GM12878 (cell line): ENCODE data around the gene STK32B. TPM values are rescaled to one million over a fixed set of nuclear protein-coding genes. Genes with fewer than 3 reads are reported as not detected.
"Not testable (repeated sequence)": the region's sequence is repeated elsewhere in the genome, so short reads cannot be mapped to it uniquely, and the experiment has no call there.

Source experiments
- ATAC-seq: fragments of 200-7000 bp; cut with Tn5 transposase; 3 replicates; pipeline ENCODE4 v1.9.1; 2020; ENCODE audit warnings: mild to moderate bottlenecking, moderate library complexity
- BruUV-seq: library from RNA; stranded (reverse); fragments of 400-500 nt; replicated peaks from 2 replicates; lab custom pipeline; 2021; lab: Mats Ljungman, UMichigan
- CTCF ChIA-PET: fragments of 300-600 bp; sonication (Branson Sonifier 250); formaldehyde crosslinking; extraction: SDS; loops from one replicate; lab custom pipeline; 2021; ENCODE audit warnings: inconsistent platforms; lab: Yijun Ruan, JAX
- POLR2A ChIA-PET: fragments of 350-600 bp; formaldehyde crosslinking; extraction: SDS; loops from one replicate; lab custom pipeline; 2021; ENCODE audit warnings: inconsistent platforms; lab: Charles Lee
- RAD21 ChIA-PET: fragments of 300-600 bp; sonication (Branson Sonifier 250); formaldehyde crosslinking; loops from one replicate; lab custom pipeline; 2023; ENCODE audit warnings: antibody characterized with exemption; ENCODE audit not compliant: unreplicated experiment; lab: Charles Lee
- SMC1A ChIA-PET: fragments of 300-600 bp; sonication (Branson Sonifier 250); formaldehyde crosslinking; loops from one replicate; lab custom pipeline; 2023; ENCODE audit not compliant: unreplicated experiment, uncharacterized antibody; lab: Charles Lee
- DNase-seq: peaks from one replicate; pipeline ENCODE4 v3.0.0-alpha.2; 2011; ENCODE audit warnings: low read depth, low spot score
- FAIRE-seq: peaks from 3 replicates; lab custom pipeline; 2011; peaks lifted over from hg19 to GRCh38; lab: Jason Lieb, UNC
- H2AFZ ChIP-seq: 2 replicates; pipeline ENCODE4 v1.6.0; 2011; ENCODE audit warnings: low read depth, low read length, control low read depth; ENCODE audit not compliant: control insufficient read depth
- H3K27ac ChIP-seq: 2 replicates; pipeline ENCODE4 v1.5.1; 2011; ENCODE audit warnings: control low read depth; ENCODE audit not compliant: control insufficient read depth, insufficient read depth
- H3K27me3 ChIP-seq, 2 experiments: replicated peaks in 1 of 2; 2 replicates each; pipeline versions ENCODE4 v1.6.0 to v1.6.1; 2011; ENCODE audit warnings: low read length in 1 of 2; ENCODE audit not compliant: control insufficient read depth in 2 of 2, insufficient read depth in 2 of 2
- H3K36me3 ChIP-seq, 2 experiments: 2 replicates each; pipeline ENCODE4 v1.5.1; 2011; ENCODE audit warnings: low read length in 1 of 2; ENCODE audit not compliant: control insufficient read depth in 2 of 2, insufficient read depth in 2 of 2
- H3K4me1 ChIP-seq: 2 replicates; pipeline ENCODE4 v1.6.1; 2011; ENCODE audit warnings: mild to moderate bottlenecking, low read length, moderate library complexity, mixed read lengths; ENCODE audit not compliant: control insufficient read depth, insufficient read depth
- H3K4me2 ChIP-seq: 2 replicates; pipeline ENCODE4 v1.6.0; 2011; ENCODE audit warnings: control low read depth; ENCODE audit not compliant: control insufficient read depth, insufficient read depth
- H3K4me3 ChIP-seq: fragments of 200-600 bp; sonication (generic); 2 replicates; pipeline ENCODE4 v1.5.1; 2016
- H3K79me2 ChIP-seq: 2 replicates; pipeline ENCODE4 v1.6.0; 2011; ENCODE audit warnings: low read length; ENCODE audit not compliant: control insufficient read depth, insufficient read depth
- H3K9ac ChIP-seq: 2 replicates; pipeline ENCODE4 v1.8.0; 2011; ENCODE audit warnings: low read length, control low read depth, mixed read lengths; ENCODE audit not compliant: control insufficient read depth, insufficient read depth
- H3K9me3 ChIP-seq: replicated peaks from 3 replicates; pipeline ENCODE4 v1.5.1; 2011; ENCODE audit warnings: mild to moderate bottlenecking, low read length; ENCODE audit not compliant: control insufficient read depth, insufficient read depth
- H4K20me1 ChIP-seq: 2 replicates; pipeline ENCODE4 v1.6.0; 2011; ENCODE audit not compliant: control insufficient read depth, insufficient read depth
- CBFB ChIP-seq: IDR thresholded peaks from 2 replicates; pipeline ENCODE4 v1.6.1; 2016; ENCODE audit warnings: antibody characterized with exemption, low read depth
- CREM ChIP-seq: IDR thresholded peaks from 2 replicates; pipeline ENCODE4 v1.6.1; 2014; ENCODE audit warnings: antibody characterized with exemption, low read depth
- MXI1 ChIP-seq: fragments of 150-350 bp; IDR thresholded peaks from 2 replicates; pipeline ENCODE4 v1.6.1; 2011; ENCODE audit warnings: low read depth, mild to moderate bottlenecking, inconsistent platforms, low read length, improper control_type of control experiment
- SP1 ChIP-seq: IDR thresholded peaks from one replicate; pipeline ENCODE4 v1.6.1; 2011; ENCODE audit warnings: low read depth, low read length
- STAT1 ChIP-seq: fragments of 450-650 bp; conservative IDR thresholded peaks from 2 replicates; pipeline ENCODE4 v1.6.1; 2014; ENCODE audit warnings: antibody characterized with exemption, mild to moderate bottlenecking
- TBL1XR1 ChIP-seq: IDR thresholded peaks from 2 replicates; pipeline ENCODE4 v1.6.1; 2012; ENCODE audit warnings: low read depth, low read length, improper control_type of control experiment
- TCF12 ChIP-seq: IDR thresholded peaks from 2 replicates; pipeline ENCODE4 v1.6.1; 2011; ENCODE audit warnings: low read depth, mild to moderate bottlenecking, low read length
- ZNF622 ChIP-seq: fragments of 450-650 bp; IDR thresholded peaks from 2 replicates; pipeline ENCODE4 v1.6.1; 2017; ENCODE audit warnings: mild to moderate bottlenecking, inconsistent platforms
- WGBS: methylation state at CpG from one replicate; pipeline ENCODE4 v1.1.6; 2016; ENCODE audit warnings: low lambda C conversion rate; ENCODE audit not compliant: insufficient replicate concordance, insufficient coverage; ENCODE audit errors: missing lambda C conversion rate; 5-methylcytosine and 5-hydroxymethylcytosine counted together
- in situ Hi-C: fragments of 300-500 bp; cut with MboI; formaldehyde crosslinking; loops from 9 replicates; pipeline ENCODE4 v1.14.3; 2018; ENCODE audit warnings: mixed read lengths
- intact Hi-C: fragments of 100-400 bp; cut with micrococcal nuclease; formaldehyde crosslinking; loops from one replicate; pipeline ENCODE4 v1.14.2; 2022; ENCODE audit not compliant: unreplicated experiment
- polyA plus RNA-seq, 11 experiments: library from polyadenylated mRNA; depleted of rRNA in 4 of 11; unstranded in 6 of 11; stranded (reverse) in 5 of 11; fragments of >200 nt; fragmentation: Nextera tagmentation in 4 of 11; fragmentation: Illumina TruSeq in 1 of 11; extraction: Ambion mirVana in 4 of 11; extraction: Trizol in 1 of 11; gene quantifications; 1 replicate in 1 of 11; 2 replicates in 10 of 11; pipeline versions ENCODE4 v1.2.1 to v1.2.3, GENCODE V29; 2011 to 2016; ENCODE audit warnings: inconsistent platforms in 2 of 11, missing spikeins in 2 of 11, low read depth in 1 of 11
- total RNA-seq, 4 experiments: library from RNA; depleted of rRNA in 3 of 4; stranded (reverse); fragments of >200 nt in 3 of 4; fragmentation: Illumina TruSeq in 1 of 4; extraction: Trizol in 1 of 4; gene quantifications; 2 replicates each; pipeline versions ENCODE4 v1.2.1 to v1.2.3, GENCODE V29; 2013 to 2021
- TF ChIP-seq, protein P1 (sequence below): fragments of 450-650 bp; IDR thresholded peaks from 2 replicates; pipeline ENCODE4 v1.6.1; 2018; ENCODE audit warnings: mild to moderate bottlenecking, low read depth, moderate library complexity; ENCODE audit not compliant: partially characterized antibody
- TF ChIP-seq, protein P2 (sequence below): fragments of 450-650 bp; IDR thresholded peaks from 2 replicates; pipeline ENCODE4 v1.6.1; 2016; ENCODE audit warnings: mild to moderate bottlenecking

The STK32B gene
- total and polyA plus RNA-seq, 10 of the 15 experiments (the other 5 are each of a cell fraction or from before 2014, with no cell fraction given), result 0.04 to 0.12 (median 0.08) TPM; not detected in 7

DNA sequence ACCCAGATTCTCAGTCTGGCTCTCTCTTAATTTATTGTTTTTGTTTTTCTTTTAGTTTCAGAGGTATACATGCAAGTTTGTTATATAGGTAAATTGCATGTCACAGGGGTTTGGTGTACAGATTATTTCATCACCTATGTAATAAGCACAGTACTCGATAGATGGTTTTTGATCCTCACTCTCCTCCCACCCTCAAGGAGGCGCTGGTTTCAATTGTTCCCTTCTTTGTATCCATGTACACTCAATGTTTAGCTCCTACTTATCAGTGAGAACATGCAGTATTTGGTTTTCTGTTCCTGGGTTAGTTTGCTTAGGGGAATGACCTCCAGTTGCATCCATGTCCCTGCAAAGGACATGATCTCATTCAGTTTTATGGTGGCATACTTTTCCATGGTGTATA, 198.4 kb downstream of the STK32B start (continued):
- TF ChIP-seq CBFB, result no peak
- TF ChIP-seq CREM, result no peak
- TF ChIP-seq, protein P1, sequence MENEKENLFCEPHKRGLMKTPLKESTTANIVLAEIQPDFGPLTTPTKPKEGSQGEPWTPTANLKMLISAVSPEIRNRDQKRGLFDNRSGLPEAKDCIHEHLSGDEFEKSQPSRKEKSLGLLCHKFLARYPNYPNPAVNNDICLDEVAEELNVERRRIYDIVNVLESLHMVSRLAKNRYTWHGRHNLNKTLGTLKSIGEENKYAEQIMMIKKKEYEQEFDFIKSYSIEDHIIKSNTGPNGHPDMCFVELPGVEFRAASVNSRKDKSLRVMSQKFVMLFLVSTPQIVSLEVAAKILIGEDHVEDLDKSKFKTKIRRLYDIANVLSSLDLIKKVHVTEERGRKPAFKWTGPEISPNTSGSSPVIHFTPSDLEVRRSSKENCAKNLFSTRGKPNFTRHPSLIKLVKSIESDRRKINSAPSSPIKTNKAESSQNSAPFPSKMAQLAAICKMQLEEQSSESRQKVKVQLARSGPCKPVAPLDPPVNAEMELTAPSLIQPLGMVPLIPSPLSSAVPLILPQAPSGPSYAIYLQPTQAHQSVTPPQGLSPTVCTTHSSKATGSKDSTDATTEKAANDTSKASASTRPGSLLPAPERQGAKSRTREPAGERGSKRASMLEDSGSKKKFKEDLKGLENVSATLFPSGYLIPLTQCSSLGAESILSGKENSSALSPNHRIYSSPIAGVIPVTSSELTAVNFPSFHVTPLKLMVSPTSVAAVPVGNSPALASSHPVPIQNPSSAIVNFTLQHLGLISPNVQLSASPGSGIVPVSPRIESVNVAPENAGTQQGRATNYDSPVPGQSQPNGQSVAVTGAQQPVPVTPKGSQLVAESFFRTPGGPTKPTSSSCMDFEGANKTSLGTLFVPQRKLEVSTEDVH, result no peak
- no peak for TF ChIP-seq SP1
- TF ChIP-seq MXI1, result no peak
- no peak for TF ChIP-seq TCF12
- TF ChIP-seq, protein P2, sequence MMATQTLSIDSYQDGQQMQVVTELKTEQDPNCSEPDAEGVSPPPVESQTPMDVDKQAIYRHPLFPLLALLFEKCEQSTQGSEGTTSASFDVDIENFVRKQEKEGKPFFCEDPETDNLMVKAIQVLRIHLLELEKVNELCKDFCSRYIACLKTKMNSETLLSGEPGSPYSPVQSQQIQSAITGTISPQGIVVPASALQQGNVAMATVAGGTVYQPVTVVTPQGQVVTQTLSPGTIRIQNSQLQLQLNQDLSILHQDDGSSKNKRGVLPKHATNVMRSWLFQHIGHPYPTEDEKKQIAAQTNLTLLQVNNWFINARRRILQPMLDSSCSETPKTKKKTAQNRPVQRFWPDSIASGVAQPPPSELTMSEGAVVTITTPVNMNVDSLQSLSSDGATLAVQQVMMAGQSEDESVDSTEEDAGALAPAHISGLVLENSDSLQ, result no peak
- TF ChIP-seq TBL1XR1, result no peak
- TF ChIP-seq STAT1, result no peak
- TF ChIP-seq ZNF622, result no peak

DNA sequence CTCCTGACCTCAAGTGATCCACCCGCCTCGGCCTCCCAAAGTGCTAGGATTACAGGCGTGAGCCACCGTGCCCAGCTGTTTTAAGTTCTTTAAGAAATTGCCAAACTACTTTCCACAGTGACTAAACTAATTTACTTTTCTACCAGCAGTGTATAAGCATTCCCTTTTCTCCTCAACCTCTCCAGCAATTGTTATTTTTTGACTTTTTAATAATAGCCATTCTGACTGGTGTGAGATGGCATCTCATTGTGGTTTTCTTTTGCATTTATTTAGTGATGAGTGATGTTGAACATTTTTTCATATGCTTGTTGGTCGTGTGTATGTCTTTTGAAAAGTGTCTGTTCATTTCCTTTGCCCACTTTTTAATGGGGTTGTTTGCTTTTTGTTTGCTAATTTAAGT, 199.3 kb downstream of the STK32B start:
- 61% methylated on average over 5 of the region's 5 CpGs for WGBS
- RAD21 ChIA-PET, H3K27me3 ChIP-seq, H4K20me1 ChIP-seq, H3K36me3 ChIP-seq, intact Hi-C loops, DNase-seq, H2AFZ ChIP-seq, in situ Hi-C loops, SMC1A ChIA-PET, H3K9ac ChIP-seq, H3K27ac ChIP-seq, POLR2A ChIA-PET, H3K4me2 ChIP-seq, H3K4me3 ChIP-seq, BruUV-seq, ATAC-seq, H3K79me2 ChIP-seq, FAIRE-seq, CTCF ChIA-PET, H3K9me3 ChIP-seq, H3K4me1 ChIP-seq: not testable (repeated sequence)
